IMR-90 (cell line): Measurements from ENCODE around the gene ATP1A4. TPM values are rescaled to one million over a fixed set of nuclear protein-coding genes. Genes with fewer than 3 reads are reported as not detected.

ENCODE experiments used
- ATAC-seq: fragments of 200-7000 bp; cut with Tn5 transposase; 2 replicates; pipeline ENCODE4 v1.9.1; 2020; ENCODE audit warnings: low read depth, mild to moderate bottlenecking, moderate library complexity
- BruUV-seq: library from RNA; stranded (reverse); fragments of 400-500 nt; replicated peaks from 2 replicates; lab custom pipeline; 2021; lab: Mats Ljungman, UMichigan
- CTCF ChIA-PET: fragments of 300-600 bp; formaldehyde crosslinking; extraction: SDS; loops from one replicate; lab custom pipeline; 2021; ENCODE audit warnings: antibody characterized with exemption; lab: Yijun Ruan, JAX
- POLR2A ChIA-PET: fragments of 300-600 bp; sonication (Branson Sonifier 250); formaldehyde crosslinking; loops from one replicate; lab custom pipeline; 2022; ENCODE audit warnings: antibody characterized with exemption; ENCODE audit not compliant: unreplicated experiment; lab: Charles Lee
- DNase-seq: peaks from one replicate; pipeline ENCODE4 v3.0.0; 2013
- H2AFZ ChIP-seq: replicated peaks from 2 replicates; pipeline ENCODE3; 2013; ENCODE audit warnings: low read length, mild to moderate bottlenecking; ENCODE audit not compliant: poor library complexity
- H2AK5ac ChIP-seq: 2 replicates; pipeline ENCODE4 v1.6.1; 2013; ENCODE audit warnings: low read depth, low read length, inconsistent platforms
- H2AK9ac ChIP-seq: replicated peaks from 2 replicates; pipeline ENCODE3; 2013; ENCODE audit warnings: mild to moderate bottlenecking, low read depth, low read length, moderate library complexity; ENCODE audit not compliant: poor library complexity
- H2BK120ac ChIP-seq: 2 replicates; pipeline ENCODE4 v1.6.1; 2013; ENCODE audit warnings: low read depth, low read length, inconsistent platforms
- H2BK15ac ChIP-seq: 3 replicates; pipeline ENCODE4 v1.6.1; 2013; ENCODE audit warnings: low read depth, low read length, inconsistent platforms
- H2BK20ac ChIP-seq: 2 replicates; pipeline ENCODE4 v1.6.1; 2013; ENCODE audit warnings: low read depth, mild to moderate bottlenecking, inconsistent platforms, low read length, moderate library complexity
- H2BK5ac ChIP-seq: 2 replicates; pipeline ENCODE4 v1.6.1; 2013; ENCODE audit warnings: mild to moderate bottlenecking, low read depth, low read length, inconsistent platforms; ENCODE audit not compliant: poor library complexity, severe bottlenecking
- H3K14ac ChIP-seq: replicated peaks from 2 replicates; pipeline ENCODE4 v1.6.1; 2013; ENCODE audit warnings: low read depth, low read length, inconsistent platforms
- H3K18ac ChIP-seq: 2 replicates; pipeline ENCODE4 v1.6.1; 2013; ENCODE audit warnings: low read depth, low read length, control low read depth
- H3K23ac ChIP-seq: 2 replicates; pipeline ENCODE4 v1.6.1; 2013; ENCODE audit warnings: low read depth, low read length, inconsistent platforms
- H3K27ac ChIP-seq: 2 replicates; pipeline ENCODE4 v1.5.1; 2013; ENCODE audit warnings: mild to moderate bottlenecking, control low read depth, low read length; ENCODE audit not compliant: insufficient read depth
- H3K27me3 ChIP-seq: 2 replicates; pipeline ENCODE4 v1.6.1; 2013; ENCODE audit warnings: low read length; ENCODE audit not compliant: control insufficient read depth, insufficient read depth
- H3K36me3 ChIP-seq: 2 replicates; pipeline ENCODE4 v1.6.1; 2013; ENCODE audit warnings: low read length, mixed read lengths; ENCODE audit not compliant: control insufficient read depth, insufficient read depth
- H3K4ac ChIP-seq: 2 replicates; pipeline ENCODE4 v1.6.1; 2013; ENCODE audit warnings: low read depth, low read length, inconsistent platforms
- H3K4me1 ChIP-seq: 2 replicates; pipeline ENCODE4 v1.6.1; 2013; ENCODE audit warnings: low read length, mixed read lengths; ENCODE audit not compliant: control insufficient read depth, insufficient read depth
- H3K4me2 ChIP-seq: 2 replicates; pipeline ENCODE4 v1.6.1; 2013; ENCODE audit warnings: low read depth, mild to moderate bottlenecking, control low read depth, low read length, moderate library complexity
- H3K4me3 ChIP-seq: 2 replicates; pipeline ENCODE4 v1.5.1; 2013; ENCODE audit warnings: low read depth, mild to moderate bottlenecking, control low read depth, low read length, moderate library complexity; ENCODE audit not compliant: insufficient read depth
- H3K56ac ChIP-seq: 2 replicates; pipeline ENCODE4 v1.6.1; 2013; ENCODE audit warnings: low read length, inconsistent platforms; ENCODE audit not compliant: insufficient read depth; ENCODE audit errors: extremely low read depth
- H3K79me1 ChIP-seq, 2 experiments: 2 replicates each; pipeline ENCODE4 v1.6.1; 2013; ENCODE audit warnings: low read length in 2 of 2, inconsistent platforms in 1 of 2, low read depth in 1 of 2
- H3K9ac ChIP-seq: 2 replicates; pipeline ENCODE4 v1.6.1; 2013; ENCODE audit warnings: low read depth, low read length, control low read depth
- H3K9me1 ChIP-seq: 2 replicates; pipeline ENCODE4 v1.6.1; 2013; ENCODE audit warnings: low read length, inconsistent platforms; ENCODE audit not compliant: insufficient read depth
- H3K9me3 ChIP-seq: 2 replicates; pipeline ENCODE4 v1.6.1; 2013; ENCODE audit warnings: low read length; ENCODE audit not compliant: control insufficient read depth, insufficient read depth
- H4K20me1 ChIP-seq: 2 replicates; pipeline ENCODE4 v1.6.1; 2013; ENCODE audit warnings: low read length, inconsistent platforms; ENCODE audit not compliant: insufficient read depth
- H4K5ac ChIP-seq: 2 replicates; pipeline ENCODE4 v1.6.1; 2013; ENCODE audit warnings: mild to moderate bottlenecking, low read depth, low read length, control low read depth
- H4K8ac ChIP-seq, 2 experiments: 2 replicates each; pipeline ENCODE4 v1.6.1; 2013; ENCODE audit warnings: low read depth in 2 of 2, low read length in 2 of 2, control low read depth in 1 of 2, inconsistent platforms in 1 of 2
- H4K91ac ChIP-seq: 2 replicates; pipeline ENCODE4 v1.6.1; 2013; ENCODE audit warnings: low read depth, low read length, inconsistent platforms; ENCODE audit not compliant: insufficient read depth
- BHLHE40 ChIP-seq: fragments of 150-350 bp; IDR thresholded peaks from 2 replicates; pipeline ENCODE4 v1.6.1; 2016; ENCODE audit warnings: mild to moderate bottlenecking, low read depth, low read length
- CEBPB ChIP-seq: IDR thresholded peaks from 2 replicates; pipeline ENCODE4 v1.6.1; 2012; ENCODE audit warnings: low read depth, low read length, improper control_type of control experiment
- CHD1 ChIP-seq: IDR thresholded peaks from 2 replicates; pipeline ENCODE4 v1.6.1; 2012; ENCODE audit warnings: low read depth, low read length, improper control_type of control experiment
- MAZ ChIP-seq: IDR thresholded peaks from 2 replicates; pipeline ENCODE4 v1.6.1; 2012; ENCODE audit warnings: low read depth, mild to moderate bottlenecking, low read length, improper control_type of control experiment, moderate library complexity, borderline replicate concordance
- MXI1 ChIP-seq: IDR thresholded peaks from 2 replicates; pipeline ENCODE4 v1.6.1; 2012; ENCODE audit warnings: low read depth, mild to moderate bottlenecking, low read length, moderate library complexity, borderline replicate concordance
- NFE2L2 ChIP-seq: fragments of 150-350 bp; IDR thresholded peaks from 2 replicates; pipeline ENCODE4 v1.6.1; 2016; ENCODE audit warnings: low read depth, mild to moderate bottlenecking, low read length
- POLR2A ChIP-seq: IDR thresholded peaks from 2 replicates; pipeline ENCODE4 v1.6.1; 2012; ENCODE audit warnings: mild to moderate bottlenecking, low read depth, low read length
- RAD21 ChIP-seq: IDR thresholded peaks from 2 replicates; pipeline ENCODE4 v1.6.1; 2012; ENCODE audit warnings: low read length, improper control_type of control experiment
- RCOR1 ChIP-seq: IDR thresholded peaks from 2 replicates; pipeline ENCODE4 v1.6.1; 2012; ENCODE audit warnings: mild to moderate bottlenecking, low read length, improper control_type of control experiment; ENCODE audit not compliant: insufficient replicate concordance
- RFX5 ChIP-seq: IDR thresholded peaks from 2 replicates; pipeline ENCODE4 v1.8.0; 2012; ENCODE audit warnings: low read depth, mild to moderate bottlenecking, low read length, moderate library complexity
- SMC3 ChIP-seq: fragments of 150-350 bp; IDR thresholded peaks from 2 replicates; pipeline ENCODE4 v1.6.1; 2016; ENCODE audit warnings: low read depth, mild to moderate bottlenecking, antibody characterized with exemption, low read length, moderate library complexity
- USF2 ChIP-seq: fragments of 150-350 bp; IDR thresholded peaks from 2 replicates; pipeline ENCODE4 v1.6.1; 2017; ENCODE audit warnings: mild to moderate bottlenecking, antibody characterized with exemption, low read length, low read depth
- dilution Hi-C: fragments of 300-500 bp; cut with HindIII; formaldehyde crosslinking; loops from one replicate; pipeline ENCODE4 v1.14.3; 2018; ENCODE audit warnings: low sequenced_read_pairs; ENCODE audit not compliant: unreplicated experiment
- in situ Hi-C: fragments of 300-500 bp; cut with MboI; formaldehyde crosslinking; loops from 3 replicates; pipeline ENCODE4 v1.14.3; 2019; ENCODE audit warnings: low sequenced_read_pairs, inconsistent platforms, mixed read lengths
- intact Hi-C: fragments of 100-400 bp; cut with micrococcal nuclease; formaldehyde crosslinking; loops from 2 replicates; pipeline ENCODE4 v1.10.0; 2022
- polyA plus RNA-seq, 3 experiments: library from polyadenylated mRNA; depleted of rRNA; stranded (reverse); fragments of >200 nt; gene quantifications; 2 replicates each; pipeline ENCODE4 v1.2.3, GENCODE V29; 2012; ENCODE audit warnings: low replicate concordance in 1 of 3
- total RNA-seq: library from RNA; depleted of rRNA; stranded (reverse); fragments of >200 nt; gene quantifications from 2 replicates; pipeline ENCODE4 v1.2.3, GENCODE V29; 2012

The ATP1A4 gene
- total and polyA plus RNA-seq, 2 of the 4 experiments (the other 2 are of a cell fraction), result not detected

DNA sequence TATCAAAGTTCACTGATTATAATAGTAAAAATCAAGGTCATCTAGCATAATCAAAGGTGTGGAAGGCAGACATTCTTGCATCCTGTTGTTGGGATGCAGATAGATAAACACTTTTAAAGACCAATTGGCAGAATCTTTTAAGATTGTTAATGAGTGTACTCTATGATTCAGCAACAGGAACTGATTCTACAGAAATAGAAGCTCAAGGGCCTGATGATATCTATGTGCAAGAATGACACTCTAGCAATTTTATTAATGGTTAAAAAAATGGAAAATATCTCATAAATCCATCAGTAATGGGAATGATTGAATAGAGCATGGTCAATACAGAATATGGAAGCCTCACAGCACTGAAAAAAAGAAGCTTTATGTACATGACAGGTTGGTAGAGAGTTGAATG is 2.2 kb upstream of the ATP1A4 start:
- Histone ChIP-seq H3K18ac (no peak overlapping the region), H4K91ac (no peak overlapping the region), H3K56ac (no peak overlapping the region), H4K20me1 (no peaks in the 10 kb centered on the region), H3K4me2 (no peak overlapping the region), H2AK9ac (no peak overlapping the region), H2BK15ac (no peak overlapping the region), H2BK20ac (no peak overlapping the region), H3K4ac (no peak overlapping the region), H4K8ac (no peak overlapping the region), H3K23ac (no peak overlapping the region), H4K5ac (no peak overlapping the region), H3K9ac (no peak overlapping the region), H3K4me3 (no peak overlapping the region), H2BK5ac (no peak overlapping the region), H2AFZ (no peak overlapping the region), H3K27me3 (peaks cover 8% of the 10 kb centered on the region), H2BK120ac (no peak overlapping the region), H3K14ac (no peak overlapping the region), H3K79me1 (no peaks in the 10 kb centered on the region), H3K4me1 (no peaks in the 10 kb centered on the region), H3K27ac (no peak overlapping the region), H2AK5ac (no peak overlapping the region), H3K9me3 (no peaks in the 10 kb centered on the region), H3K9me1 (no peaks in the 10 kb centered on the region), H3K36me3 (no peaks in the 10 kb centered on the region)
- CTCF ChIA-PET, result no interaction called here
- POLR2A ChIA-PET, result no interaction called here
- ATAC-seq (no peak), DNase-seq (peak; percentile 8)
- dilution Hi-C loops (no loop called here), intact Hi-C loops (no loop called here), in situ Hi-C loops (no loop called here)
- no peak for TF ChIP-seq POLR2A
- no peak for TF ChIP-seq SMC3
- TF ChIP-seq RFX5, result no peak
- no peak for TF ChIP-seq MAZ
- TF ChIP-seq USF2, result no peak
- no peak for TF ChIP-seq MXI1
- no peak for TF ChIP-seq CEBPB
- no peak for TF ChIP-seq RCOR1
- TF ChIP-seq NFE2L2, result no peak
- TF ChIP-seq CHD1, result no peak
- TF ChIP-seq RAD21, result no peak
- no peak for TF ChIP-seq BHLHE40
- no TSS peak for BruUV-seq
